Suprapubic skin (tissue), 4 donors: Measurements from ENCODE around the gene OSBPL8.

Source experiments
- POLR2A ChIP-seq, 2 donors: fragments of 450-650 bp; IDR thresholded peaks; one replicate each; pipeline ENCODE4 v1.6.1; 2017; ENCODE audit warnings: antibody characterized with exemption in 2 of 2, mild to moderate bottlenecking in 2 of 2, moderate library complexity in 2 of 2
- POLR2AphosphoS5 ChIP-seq, 3 donors: sonication (generic); formaldehyde crosslinking; IDR thresholded peaks; one replicate each; pipeline ENCODE4 v1.6.1; 2017; ENCODE audit warnings: antibody characterized with exemption in 3 of 3
- TF ChIP-seq, protein P1 (sequence below), 2 donors: fragments of 200-600 bp in 1 of 2; fragments of 450-650 bp in 1 of 2; sonication (generic) in 1 of 2; IDR thresholded peaks; one replicate each; pipeline ENCODE4 v1.5.1; 2016 to 2019; ENCODE audit warnings: antibody characterized with exemption in 2 of 2, mild to moderate bottlenecking in 1 of 2, moderate library complexity in 1 of 2

DNA sequence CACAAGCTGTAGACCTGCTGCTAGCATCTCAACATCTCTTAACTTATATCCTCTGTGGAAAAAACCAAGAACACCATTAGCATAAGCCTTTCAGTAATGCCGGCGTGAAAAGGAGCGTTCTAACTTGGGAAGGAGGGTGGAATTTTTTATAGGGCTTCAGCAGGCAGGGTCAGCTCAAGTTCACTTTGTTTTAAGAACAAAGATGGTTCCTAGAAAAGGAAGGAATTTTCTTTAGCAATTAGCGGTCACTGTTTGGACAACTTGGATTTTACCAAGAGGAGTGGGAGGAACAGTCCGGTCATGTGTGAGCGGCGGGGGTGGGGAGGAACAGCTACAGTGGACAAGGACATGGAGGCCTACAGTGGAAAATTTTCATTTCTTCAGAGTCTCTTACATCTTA, 247.3 kb downstream of the OSBPL8 start:
- TF ChIP-seq, protein P1, sequence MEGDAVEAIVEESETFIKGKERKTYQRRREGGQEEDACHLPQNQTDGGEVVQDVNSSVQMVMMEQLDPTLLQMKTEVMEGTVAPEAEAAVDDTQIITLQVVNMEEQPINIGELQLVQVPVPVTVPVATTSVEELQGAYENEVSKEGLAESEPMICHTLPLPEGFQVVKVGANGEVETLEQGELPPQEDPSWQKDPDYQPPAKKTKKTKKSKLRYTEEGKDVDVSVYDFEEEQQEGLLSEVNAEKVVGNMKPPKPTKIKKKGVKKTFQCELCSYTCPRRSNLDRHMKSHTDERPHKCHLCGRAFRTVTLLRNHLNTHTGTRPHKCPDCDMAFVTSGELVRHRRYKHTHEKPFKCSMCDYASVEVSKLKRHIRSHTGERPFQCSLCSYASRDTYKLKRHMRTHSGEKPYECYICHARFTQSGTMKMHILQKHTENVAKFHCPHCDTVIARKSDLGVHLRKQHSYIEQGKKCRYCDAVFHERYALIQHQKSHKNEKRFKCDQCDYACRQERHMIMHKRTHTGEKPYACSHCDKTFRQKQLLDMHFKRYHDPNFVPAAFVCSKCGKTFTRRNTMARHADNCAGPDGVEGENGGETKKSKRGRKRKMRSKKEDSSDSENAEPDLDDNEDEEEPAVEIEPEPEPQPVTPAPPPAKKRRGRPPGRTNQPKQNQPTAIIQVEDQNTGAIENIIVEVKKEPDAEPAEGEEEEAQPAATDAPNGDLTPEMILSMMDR (IDR thresholded peaks at IDR 0.05): no peak
- TF ChIP-seq POLR2A (IDR thresholded peaks at IDR 0.05) (no peak), POLR2AphosphoS5 (IDR thresholded peaks at IDR 0.05) (no peak)
